Fibroblast of skin of abdomen (primary cell): ENCODE data around the gene ERP44.
"Not testable (repeated sequence)": the region's sequence is repeated elsewhere in the genome, so short reads cannot be mapped to it uniquely, and the experiment has no call there.

Experiments used
- DNase-seq: peaks from one replicate; pipeline ENCODE4 v3.0.0-alpha.2; 2013

The ERP44 gene

DNA sequence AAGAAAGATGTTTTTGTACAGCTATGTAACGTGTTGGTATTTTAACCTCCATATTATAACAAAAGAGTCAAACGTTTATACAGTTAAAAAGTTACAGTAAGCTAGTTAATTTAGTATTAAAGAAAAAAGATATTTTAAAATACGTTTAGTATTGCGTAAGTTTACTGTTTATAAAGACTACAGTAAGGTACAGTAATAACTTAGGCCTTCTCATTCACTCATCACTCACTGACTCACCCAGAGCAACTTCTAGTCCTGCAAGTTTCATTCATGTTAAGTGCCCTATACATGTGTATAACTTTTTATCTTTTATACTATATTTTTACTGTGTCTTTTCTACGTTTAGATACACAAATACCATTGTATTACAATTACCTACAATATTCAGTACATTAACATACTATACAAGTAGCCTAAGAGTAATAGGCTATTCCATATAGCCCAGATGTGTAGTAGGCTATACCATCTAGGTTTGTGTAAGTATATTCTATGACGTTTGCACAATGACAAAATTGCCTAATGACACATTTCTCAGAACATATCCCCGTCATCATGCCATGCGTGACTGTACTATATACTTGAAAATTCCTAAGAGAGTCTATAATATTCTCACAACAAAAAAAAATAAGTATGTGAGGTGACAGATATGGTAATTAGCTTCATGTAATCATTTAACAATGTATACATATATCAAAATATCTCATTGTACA is 33.8 kb downstream of the ERP44 start:
- peak; percentile 84 for DNase-seq

DNA sequence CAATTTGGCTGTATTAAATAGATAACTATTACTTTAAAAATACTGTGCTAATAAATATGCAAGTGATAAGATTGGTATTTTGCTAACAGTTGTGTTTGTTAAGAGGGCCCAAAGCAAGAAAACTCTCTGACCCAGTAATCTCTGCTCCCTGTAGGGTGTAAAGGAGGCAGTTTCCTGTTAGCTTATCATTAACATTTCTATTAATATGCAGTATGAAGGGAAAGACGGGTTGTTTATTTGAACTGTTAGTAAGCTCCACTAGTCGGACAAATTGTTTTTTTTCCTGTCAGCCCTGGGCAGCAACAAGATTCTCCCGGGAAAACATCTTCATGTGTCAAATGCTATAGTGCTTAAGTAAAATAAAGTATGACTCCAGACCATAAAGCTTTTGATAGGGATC is 35.6 kb downstream of the ERP44 start:
- no peak for DNase-seq

DNA sequence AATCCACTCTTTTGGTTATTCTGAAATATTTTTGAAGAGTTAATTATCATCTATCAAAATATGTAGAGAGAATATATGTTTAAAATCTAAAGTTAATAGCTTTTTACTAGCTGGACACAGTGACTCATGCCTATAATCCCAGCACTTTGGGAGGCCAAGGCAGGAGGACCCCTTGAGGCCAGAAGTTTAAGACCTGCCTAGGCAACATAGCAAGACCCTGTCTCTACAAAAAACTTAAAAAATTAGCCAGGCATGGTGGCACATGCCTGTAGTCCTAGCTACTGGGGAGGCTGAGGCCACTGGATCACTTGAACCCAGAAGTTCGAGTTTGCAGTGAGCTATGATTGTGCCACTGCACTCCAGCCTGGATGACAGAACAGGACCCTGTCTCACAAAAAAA is 36.1 kb downstream of the ERP44 start:
- DNase-seq, result not testable (repeated sequence)

- DNase-seq, result no peak
These were observed 39.9 kb downstream of the ERP44 start for GRCh38 chr9:100058699-100059579.

- DNase-seq, result no peak
These were observed 41.2 kb downstream of the ERP44 start for GRCh38 chr9:100057624-100058023.

GRCh38 chr9:100056561-100056960 is 42.2 kb downstream of the ERP44 start:
- no peak for DNase-seq

GRCh38 chr9:100052375-100052774 is 46.4 kb downstream of the ERP44 start:
- no peak for DNase-seq

DNA sequence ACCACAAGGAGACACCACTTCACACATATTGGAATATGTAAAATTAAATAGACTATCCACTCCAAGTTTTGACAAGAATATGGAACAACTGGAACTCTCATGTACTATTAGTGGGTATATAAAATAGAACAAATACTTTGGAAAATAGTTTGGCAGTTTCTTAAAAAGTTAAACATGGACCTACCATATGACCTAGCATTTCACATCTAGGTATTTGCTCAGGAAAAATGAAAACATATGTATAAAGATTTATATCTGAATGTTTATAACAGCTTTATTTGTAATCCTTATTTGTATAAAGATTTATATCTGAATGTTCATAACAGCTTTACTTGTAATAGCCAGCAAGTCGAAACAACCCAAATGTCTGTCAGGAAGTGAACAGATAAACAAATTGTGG is 49.2 kb downstream of the ERP44 start:
- DNase-seq, result no peak

- DNase-seq, result no peak
These were observed 60.3 kb downstream of the ERP44 start for GRCh38 chr9:100038472-100038871.

GRCh38 chr9:100033877-100034551 is 64.8 kb downstream of the ERP44 start:
- no peak for DNase-seq

DNA sequence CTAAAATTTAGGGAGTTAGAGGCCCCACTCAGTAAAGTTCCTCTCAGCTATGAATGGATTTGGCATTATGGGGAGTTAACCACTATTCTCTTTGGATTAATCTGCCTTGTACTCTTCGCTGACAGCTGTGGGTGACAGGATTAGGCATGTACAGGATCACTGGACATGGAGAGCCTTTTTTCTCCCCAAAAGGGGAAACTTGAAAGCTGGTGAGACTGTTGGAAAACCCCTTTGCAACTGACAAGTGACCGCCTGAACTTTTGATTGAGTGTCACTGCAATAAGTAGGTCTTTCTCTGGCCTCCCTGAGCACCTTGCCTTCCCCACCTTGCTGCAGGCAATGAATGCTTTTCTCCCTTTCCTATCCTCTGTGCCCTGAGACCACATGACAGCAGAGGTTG is 68.3 kb downstream of the ERP44 start:
- DNase-seq, result no peak

DNA sequence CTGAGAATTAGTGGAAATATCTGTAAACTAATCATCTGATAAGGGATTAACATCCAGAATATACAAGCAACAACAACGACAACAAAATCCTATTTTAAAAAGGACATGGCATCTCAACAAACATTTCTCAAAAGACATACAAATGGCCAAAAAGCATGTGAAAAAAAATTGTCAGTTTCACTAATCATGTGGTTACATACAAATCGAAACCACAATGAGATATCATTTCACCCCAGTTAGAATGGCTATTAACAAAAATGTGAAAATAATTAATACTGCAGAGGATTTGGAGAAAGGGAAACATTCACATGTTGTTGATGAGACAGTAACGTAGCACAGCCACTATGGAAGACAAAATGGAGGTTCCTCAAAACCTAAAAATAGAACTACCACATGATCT is 69.5 kb downstream of the ERP44 start:
- DNase-seq, result no peak

DNA sequence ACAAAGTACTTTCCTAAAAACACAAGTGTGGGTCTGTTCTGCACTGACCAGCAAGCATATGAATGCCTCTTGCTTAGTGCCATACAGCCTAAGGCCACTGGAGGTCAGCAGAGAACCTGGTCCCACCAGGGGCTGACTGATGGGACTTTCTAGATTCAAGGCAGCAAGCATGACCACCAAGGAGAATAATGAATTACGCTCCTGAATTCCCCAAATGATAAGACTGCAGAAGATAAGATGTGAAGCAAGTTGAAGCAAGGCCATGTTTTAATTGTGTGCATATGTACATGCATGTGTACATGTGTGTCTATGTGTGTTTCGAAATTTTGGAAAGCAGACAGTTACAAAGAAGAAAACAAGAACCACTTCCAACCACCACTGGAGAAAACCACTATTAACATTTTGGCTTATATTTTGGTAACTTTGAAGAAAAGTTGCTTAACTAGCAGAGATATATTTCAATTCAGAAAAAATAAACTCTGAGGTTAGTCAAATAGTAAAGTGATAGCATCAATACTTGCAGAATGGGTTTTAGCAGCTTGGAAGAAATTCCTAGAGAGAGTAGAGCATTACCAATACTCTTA is 70.5 kb downstream of the ERP44 start:
- peak; percentile 64 for DNase-seq

- DNase-seq, result no peak
These were observed 71.3 kb downstream of the ERP44 start for GRCh38 chr9:100027543-100027942.

DNA sequence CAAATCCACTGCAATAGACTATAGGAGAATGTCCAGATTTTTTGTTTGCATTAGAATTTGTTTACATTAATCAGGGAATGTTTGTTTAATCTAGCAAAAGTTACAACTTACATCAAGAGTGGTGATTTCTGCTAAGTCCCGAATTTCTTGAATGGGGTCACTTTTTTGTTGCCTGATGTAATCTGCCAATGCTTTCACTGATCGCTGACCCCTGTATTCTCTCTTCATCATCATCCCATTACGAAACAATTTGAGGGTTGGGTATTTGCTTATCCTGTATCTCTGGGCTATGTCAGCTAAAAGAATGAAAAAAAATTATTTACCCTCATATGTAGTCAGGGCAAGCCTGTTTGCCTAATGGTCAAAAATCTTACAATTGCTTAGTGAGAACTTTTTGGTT is 76.9 kb downstream of the ERP44 start:
- no peak for DNase-seq

- peak; percentile 25 for DNase-seq
These were observed 78.5 kb downstream of the ERP44 start for GRCh38 chr9:100020121-100020795.

- DNase-seq, result no peak
These were observed 79.3 kb downstream of the ERP44 start for GRCh38 chr9:100019541-100019940.

DNA sequence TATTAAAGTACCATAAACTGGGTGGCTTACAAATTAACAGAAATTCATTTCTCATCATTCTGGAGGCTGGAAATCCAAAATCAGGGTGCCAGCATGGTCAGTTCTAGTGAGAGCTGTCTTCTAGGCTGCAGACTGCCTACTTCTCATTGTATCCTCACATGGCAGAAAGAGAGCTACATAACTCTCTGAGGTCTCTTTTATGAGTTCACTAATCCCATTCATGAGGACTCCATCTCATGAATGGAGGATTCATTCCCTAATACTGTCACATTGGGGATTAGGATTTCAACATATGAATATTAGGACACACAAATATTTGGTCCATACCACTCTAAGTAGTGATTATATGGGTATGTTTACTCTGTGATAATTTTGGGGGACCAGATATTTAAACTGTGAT is 84.0 kb downstream of the ERP44 start:
- DNase-seq, result no peak

DNA sequence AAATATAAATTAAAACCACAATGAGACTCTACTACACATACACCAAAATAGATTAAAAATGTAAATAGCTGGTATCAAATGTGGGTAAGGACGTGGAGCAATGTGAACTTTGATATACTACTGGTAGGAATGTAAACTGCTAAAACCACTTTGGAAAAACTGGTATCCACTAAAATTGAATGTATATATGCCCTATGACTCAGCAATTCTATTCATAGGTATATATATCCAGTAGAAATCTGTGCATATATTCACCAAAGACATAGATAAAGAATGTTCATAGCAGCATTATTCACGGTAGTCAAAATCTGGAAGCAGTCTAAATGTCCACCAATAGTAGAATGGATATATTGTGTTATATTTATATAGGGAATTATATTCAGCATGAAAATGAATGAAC is 85.2 kb downstream of the ERP44 start:
- DNase-seq, result no peak

- no peak for DNase-seq
These were observed 86.5 kb downstream of the ERP44 start for GRCh38 chr9:100012279-100012678.

- peak; percentile 37 for DNase-seq
These were observed 87.6 kb downstream of the ERP44 start for GRCh38 chr9:100011062-100011681.

- no peak for DNase-seq
These were observed 99.0 kb downstream of the ERP44 start for GRCh38 chr9:99999797-100000196.
